ENCODE data around the gene XYLT1. TPM values are rescaled to one million over a fixed set of nuclear protein-coding genes. Genes with fewer than 3 reads are reported as not detected.

The XYLT1 gene
- total and polyA plus RNA-seq, 9 of the 15 experiments (the other 6 are each of a cell fraction or from before 2014, with no cell fraction given) = 0.03 to 0.09 (median 0.08) TPM; not detected in 6

DNA sequence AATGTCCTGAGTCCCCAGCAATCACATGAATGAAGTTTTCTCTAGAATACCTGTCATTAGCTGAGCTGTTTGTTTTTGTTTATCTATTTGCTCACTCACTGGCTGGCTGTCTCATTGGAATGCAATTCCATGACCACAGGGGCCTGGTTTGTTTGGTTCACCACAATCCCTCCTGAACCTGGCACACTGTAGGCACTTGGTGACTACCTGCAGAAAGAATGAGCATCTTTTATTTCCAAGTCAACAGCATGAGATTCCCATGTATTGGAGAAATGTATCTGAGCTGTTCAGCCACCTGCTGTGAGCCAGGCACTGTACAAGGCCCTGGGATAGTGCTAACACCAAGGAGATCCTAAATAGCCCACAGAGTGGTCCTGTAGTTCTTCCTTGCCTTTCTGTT, 345.1 kb downstream of the XYLT1 start:
- Histone ChIP-seq H3K4me2 (ENCODE audit: insufficient read depth, low read length) (no peak overlapping the region), H3K79me2 (ENCODE audit: control insufficient read depth, insufficient read depth, low read length) (no peaks in the 10 kb centered on the region), H3K9me1 (ENCODE audit: control insufficient read depth, insufficient read depth, low read length) (no peaks in the 10 kb centered on the region), H3K36me3 (ENCODE audit: control insufficient read depth, insufficient read depth, low read length) (no peaks in the 10 kb centered on the region), H3K4me3 (no peak overlapping the region), H3K4me1 (replicated peaks in 1 of 2; ENCODE audit: control insufficient read depth in 2 of 2, insufficient read depth in 2 of 2, low read length in 2 of 2) (no peaks in the 10 kb centered on the region; a peak in 1 of 5 replicates), H4K20me1 (replicated peaks; ENCODE audit: control insufficient read depth, insufficient read depth, low read length) (peaks cover 22% of the 10 kb centered on the region; the same call in 1 of the 2 replicates), H3K27me3 (ENCODE audit: control insufficient read depth in 2 of 2, insufficient read depth in 2 of 2, low read length in 2 of 2) (no peaks in the 10 kb centered on the region), H2AFZ (ENCODE audit: low read depth, low read length) (no peak overlapping the region), H3K9me3 (replicated peaks; ENCODE audit: control insufficient read depth, insufficient read depth, low read depth, low read length) (no peaks in the 10 kb centered on the region), H3K9ac (ENCODE audit: insufficient read depth in 1 of 2, low read depth in 2 of 2, low read length in 2 of 2) (no peak overlapping the region), H3K27ac (ENCODE audit: extremely low read depth, low read depth, low read length) (no peak overlapping the region)
- in situ Hi-C loops (cut with MboI) (no loop called here), intact Hi-C loops (cut with micrococcal nuclease) (no loop called here)
- ChIA-PET CTCF (ENCODE audit: low intra/inter-chr PET ratio) (no interaction called here), POLR2A (interaction anchor here (0.8 kb wide), 1 partner anchor 9 kb away, joined by 3 read pairs; no protein-coding TSS in a partner anchor)
- no peak for TF ChIP-seq L3MBTL2 (IDR thresholded peaks at IDR 0.05)
- TF ChIP-seq DNMT1 (IDR thresholded peaks at IDR 0.05) = no peak
- no peak for ATAC-seq
- no peak for FAIRE-seq
- no peak for DNase-seq (ENCODE audit: extremely low read depth in 1 of 4, low spot score in 3 of 4)
- no TSS peak for BruUV-seq (replicated peaks)

DNA sequence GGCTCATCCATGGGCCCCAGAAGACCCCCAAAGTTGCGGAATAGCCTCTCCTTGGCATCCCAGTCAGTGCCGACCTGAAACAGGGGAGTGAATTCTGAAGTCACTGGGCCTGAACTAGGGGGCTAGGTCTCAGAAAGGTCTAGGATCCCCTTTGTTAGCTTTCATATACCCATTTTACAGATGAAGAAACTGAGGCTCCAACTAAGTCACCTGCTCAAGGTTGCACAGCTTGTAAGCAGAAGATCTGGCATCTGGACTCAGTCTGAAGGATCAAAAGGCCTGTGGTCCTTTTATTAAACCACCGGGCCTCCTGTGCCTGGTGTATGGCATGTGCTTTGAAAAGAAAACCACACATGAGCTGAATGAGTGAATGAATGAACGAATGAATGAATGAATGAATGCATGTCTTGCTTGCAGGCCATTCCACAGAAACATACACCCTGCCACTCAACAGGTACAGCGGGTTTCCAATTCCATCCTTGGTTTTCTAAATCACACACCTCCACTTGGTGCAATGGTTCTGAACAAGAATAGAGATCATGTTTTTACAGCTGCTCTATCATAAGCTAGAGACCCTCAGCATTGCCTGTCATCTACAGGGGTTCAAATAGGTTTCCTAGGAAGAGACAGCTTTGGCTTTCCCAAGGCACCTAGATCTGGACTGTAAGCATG, 352.7 kb downstream of the XYLT1 start:
- ATAC-seq = no peak
- no peak for FAIRE-seq
- H3K4me1 ChIP-seq (replicated peaks in 1 of 2; ENCODE audit: control insufficient read depth in 2 of 2, insufficient read depth in 2 of 2, low read length in 2 of 2) = no peaks in the 10 kb centered on the region
- in situ Hi-C loops (cut with MboI) (no loop called here), intact Hi-C loops (cut with micrococcal nuclease) (no loop called here)
- no peaks in the 10 kb centered on the region for H3K27me3 ChIP-seq (ENCODE audit: control insufficient read depth in 2 of 2, insufficient read depth in 2 of 2, low read length in 2 of 2)
- no peaks in the 10 kb centered on the region for H3K36me3 ChIP-seq (ENCODE audit: control insufficient read depth, insufficient read depth, low read length)
- no TSS peak for BruUV-seq (replicated peaks)
- TF ChIP-seq EWSR1 (IDR thresholded peaks at IDR 0.05; ENCODE audit: borderline replicate concordance, low read depth, partially characterized antibody) = no peak
- TF ChIP-seq, protein P1, sequence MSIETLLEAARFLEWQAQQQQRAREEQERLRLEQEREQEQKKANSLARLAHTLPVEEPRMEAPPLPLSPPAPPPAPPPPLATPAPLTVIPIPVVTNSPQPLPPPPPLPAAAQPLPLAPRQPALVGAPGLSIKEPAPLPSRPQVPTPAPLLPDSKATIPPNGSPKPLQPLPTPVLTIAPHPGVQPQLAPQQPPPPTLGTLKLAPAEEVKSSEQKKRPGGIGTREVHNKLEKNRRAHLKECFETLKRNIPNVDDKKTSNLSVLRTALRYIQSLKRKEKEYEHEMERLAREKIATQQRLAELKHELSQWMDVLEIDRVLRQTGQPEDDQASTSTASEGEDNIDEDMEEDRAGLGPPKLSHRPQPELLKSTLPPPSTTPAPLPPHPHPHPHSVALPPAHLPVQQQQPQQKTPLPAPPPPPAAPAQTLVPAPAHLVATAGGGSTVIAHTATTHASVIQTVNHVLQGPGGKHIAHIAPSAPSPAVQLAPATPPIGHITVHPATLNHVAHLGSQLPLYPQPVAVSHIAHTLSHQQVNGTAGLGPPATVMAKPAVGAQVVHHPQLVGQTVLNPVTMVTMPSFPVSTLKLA (conservative IDR thresholded peaks at IDR 0.05) = no peak
- no peak for TF ChIP-seq SREBF2 (CRISPR knock-in tag; IDR thresholded peaks at IDR 0.05)
- peak; percentile 59; the same call in 1 of the 2 replicates for TF ChIP-seq BCOR (IDR thresholded peaks at IDR 0.05)
- TF ChIP-seq RCOR1 (IDR thresholded peaks at IDR 0.05; ENCODE audit: borderline replicate concordance in 1 of 2, low read depth in 2 of 2, low read length in 2 of 2) = 0 out of 4 replicates have a peak, but pooled peaks of 1 of the 2 experiments have one; percentile 27
- TF ChIP-seq ZNF24 (IDR thresholded peaks at IDR 0.05) = peak; percentile 95
- peak; percentile 74 for TF ChIP-seq RBM25 (IDR thresholded peaks at IDR 0.05; ENCODE audit: low read depth, low read length, severe bottlenecking)
- H3K9me3 ChIP-seq (replicated peaks; ENCODE audit: control insufficient read depth, insufficient read depth, low read depth, low read length) = no peaks in the 10 kb centered on the region
- CTCF ChIA-PET (ENCODE audit: low intra/inter-chr PET ratio) = no interaction called here
- DNase-seq (ENCODE audit: extremely low read depth in 1 of 4, low spot score in 3 of 4) = no peak
- POLR2A ChIA-PET = interaction anchor here (0.7 kb wide), 1 partner anchor 87 kb away, joined by 4 read pairs; no protein-coding TSS in a partner anchor
- H3K9me1 ChIP-seq (ENCODE audit: control insufficient read depth, insufficient read depth, low read length) = no peaks in the 10 kb centered on the region
- no peak overlapping the region for H3K4me2 ChIP-seq (ENCODE audit: insufficient read depth, low read length)
- no peak overlapping the region for H2AFZ ChIP-seq (ENCODE audit: low read depth, low read length)
- WGBS (ENCODE audit: insufficient coverage, low coverage, missing lambda C conversion rate) = 63% methylated on average over 5 of the region's 5 CpGs
- no peak overlapping the region for H3K4me3 ChIP-seq
- peaks cover 13% of the 10 kb centered on the region for H4K20me1 ChIP-seq (replicated peaks; ENCODE audit: control insufficient read depth, insufficient read depth, low read length)
- no peak overlapping the region for H3K9ac ChIP-seq (ENCODE audit: insufficient read depth in 1 of 2, low read depth in 2 of 2, low read length in 2 of 2)
- no peak overlapping the region for H3K27ac ChIP-seq (ENCODE audit: extremely low read depth, low read depth, low read length)
- H3K79me2 ChIP-seq (ENCODE audit: control insufficient read depth, insufficient read depth, low read length) = no peaks in the 10 kb centered on the region

Measured in K562 (cell line).